GM19043 (cell line): ENCODE data around the gene SH3RF3.

Experiments
- ATAC-seq: cut with Tn5 transposase; IDR thresholded peaks from one replicate; pipeline ENCODE4 v1.9.1; 2021; ENCODE audit warnings: low read depth; ENCODE audit not compliant: unreplicated experiment

Gene SH3RF3

DNA sequence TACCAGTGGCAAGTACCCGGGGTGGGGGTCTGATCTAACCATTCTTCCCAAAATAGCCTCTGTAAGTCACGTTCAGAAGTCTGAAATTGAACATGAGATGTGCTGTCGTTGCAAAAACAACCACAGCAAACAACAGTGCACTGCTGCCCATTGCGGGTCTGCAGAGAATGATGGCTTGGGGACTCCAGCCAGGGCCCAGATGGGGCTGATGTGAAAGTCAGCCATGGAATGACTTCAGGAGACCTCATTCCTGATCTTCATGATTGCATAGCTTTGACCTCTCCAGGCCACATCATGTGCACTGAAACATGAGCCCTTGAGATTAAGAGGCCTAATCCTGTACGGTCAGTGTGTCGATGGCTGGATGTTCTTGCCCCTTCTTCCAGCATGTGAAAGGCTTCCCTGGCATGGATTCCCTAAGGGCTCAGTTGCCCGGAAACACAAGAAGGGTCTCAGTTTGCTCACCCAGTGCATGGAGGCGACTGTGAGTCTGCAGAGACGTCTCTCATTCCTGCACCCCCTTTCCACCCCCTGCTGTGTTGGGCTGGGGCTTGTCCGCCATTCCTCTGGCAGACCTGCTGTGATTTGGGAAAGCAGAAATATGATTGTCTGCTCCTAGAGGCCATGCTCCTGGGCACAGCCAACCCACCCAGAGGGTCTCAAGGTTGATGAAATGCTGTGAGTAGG lies 293.2 kb downstream of the SH3RF3 start:
- ATAC-seq, result no peak

- ATAC-seq, result no peak
Observed at GRCh38 chr2:109422758-109423500, 293.9 kb downstream of the SH3RF3 start.

DNA sequence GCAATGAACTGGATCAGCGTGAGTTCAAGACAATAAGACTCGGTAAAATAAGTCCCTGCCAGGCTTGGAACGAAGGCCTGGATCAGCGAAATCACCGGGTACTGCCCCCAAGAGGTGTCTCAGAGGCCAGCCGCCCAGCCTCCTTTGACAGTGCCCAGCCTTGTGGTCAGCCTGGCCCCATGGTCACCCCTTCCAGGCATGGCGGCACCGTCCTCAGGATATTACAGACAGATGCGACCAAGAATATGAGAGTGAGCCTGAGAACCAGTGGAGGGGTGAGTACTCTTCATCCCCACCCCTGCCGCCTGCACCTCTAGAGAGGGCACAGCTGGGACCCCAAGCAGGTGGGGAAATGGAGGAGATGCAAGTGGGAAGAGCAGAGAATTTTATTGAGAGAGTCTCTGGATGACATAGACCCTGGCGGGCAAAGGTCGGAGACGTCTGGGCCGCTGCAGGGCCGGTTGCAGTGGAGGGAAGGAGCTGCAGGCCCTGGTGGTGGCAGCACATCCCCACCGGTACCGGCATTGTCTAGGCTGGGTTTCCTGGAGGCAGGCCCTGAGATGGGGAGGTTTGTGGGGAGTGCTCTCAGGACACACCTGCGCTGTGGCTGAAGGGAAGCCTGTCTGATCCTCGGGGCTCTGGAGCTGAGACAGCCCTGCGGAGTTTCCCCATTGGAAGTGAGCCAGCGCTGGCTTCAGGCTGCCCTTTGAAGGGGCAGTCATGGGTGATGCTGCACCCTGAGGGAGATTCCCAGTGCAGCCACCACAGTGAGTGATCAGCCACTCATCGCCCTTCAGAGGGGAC lies 294.8 kb downstream of the SH3RF3 start:
- no peak for ATAC-seq

GRCh38 chr2:109425411-109425810 lies 296.4 kb downstream of the SH3RF3 start:
- no peak for ATAC-seq

DNA sequence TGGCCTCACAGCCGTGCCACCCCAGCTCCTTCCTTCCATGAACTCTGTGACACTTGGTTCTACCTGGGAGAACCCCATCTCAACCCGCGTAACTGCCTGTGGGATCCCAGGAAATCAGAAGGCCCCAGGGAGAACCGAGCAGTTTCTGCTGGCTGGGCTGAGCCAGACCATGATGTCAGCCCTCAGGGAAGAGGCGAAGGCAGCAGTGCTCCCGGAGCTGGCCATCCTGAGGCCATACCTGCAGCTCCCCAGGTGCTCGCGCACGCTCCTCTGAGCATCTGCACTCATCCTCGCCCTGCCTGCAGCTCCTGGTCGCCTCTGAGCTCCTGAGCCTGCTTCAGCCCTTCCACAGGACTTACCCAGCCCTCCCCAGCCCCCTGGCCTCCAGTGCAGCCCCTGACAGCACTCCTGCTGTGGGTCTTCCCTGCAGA lies 298.7 kb downstream of the SH3RF3 start:
- ATAC-seq, result no peak

- no peak for ATAC-seq
Observed at GRCh38 chr2:109428281-109428680, 299.3 kb downstream of the SH3RF3 start.

DNA sequence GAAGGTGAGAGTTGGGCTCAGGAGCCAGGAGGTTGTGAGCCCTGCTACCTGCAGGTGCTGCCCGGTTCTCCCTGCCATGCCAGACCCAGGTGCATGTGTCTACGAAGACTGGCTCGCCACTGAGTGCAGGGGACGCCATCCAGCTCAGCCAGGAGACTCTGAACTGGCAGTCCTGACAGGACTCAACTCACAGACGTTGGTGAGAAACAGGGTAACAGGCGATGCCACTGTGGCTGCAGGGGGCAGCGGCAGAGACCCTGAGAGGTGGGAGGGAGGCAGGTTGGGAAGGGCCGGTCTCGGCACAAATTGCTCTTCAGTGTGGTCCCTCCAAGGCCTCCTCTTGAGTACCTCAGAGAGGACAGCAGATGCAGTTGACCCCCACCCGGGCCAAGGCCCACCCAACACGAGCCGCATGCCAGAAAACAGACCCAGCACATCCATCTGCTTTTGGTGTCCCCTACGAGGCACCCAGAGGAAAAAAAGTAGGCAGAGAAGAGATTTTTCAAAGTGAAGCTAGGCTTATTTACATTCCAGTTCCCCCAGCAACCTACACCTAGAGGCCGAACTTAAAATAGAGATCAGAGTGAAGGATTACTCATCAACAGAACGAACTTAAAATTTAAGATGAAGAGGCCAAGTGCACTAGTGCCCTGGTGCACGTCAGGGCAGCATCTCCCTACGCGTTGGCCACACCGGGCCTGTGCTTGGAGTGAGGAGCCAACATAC lies 300.0 kb downstream of the SH3RF3 start:
- no peak for ATAC-seq

- ATAC-seq, result no peak
Observed at GRCh38 chr2:109429567-109430328, 300.7 kb downstream of the SH3RF3 start.

- no peak for ATAC-seq
Observed at GRCh38 chr2:109430329-109430636, 301.3 kb downstream of the SH3RF3 start.

DNA sequence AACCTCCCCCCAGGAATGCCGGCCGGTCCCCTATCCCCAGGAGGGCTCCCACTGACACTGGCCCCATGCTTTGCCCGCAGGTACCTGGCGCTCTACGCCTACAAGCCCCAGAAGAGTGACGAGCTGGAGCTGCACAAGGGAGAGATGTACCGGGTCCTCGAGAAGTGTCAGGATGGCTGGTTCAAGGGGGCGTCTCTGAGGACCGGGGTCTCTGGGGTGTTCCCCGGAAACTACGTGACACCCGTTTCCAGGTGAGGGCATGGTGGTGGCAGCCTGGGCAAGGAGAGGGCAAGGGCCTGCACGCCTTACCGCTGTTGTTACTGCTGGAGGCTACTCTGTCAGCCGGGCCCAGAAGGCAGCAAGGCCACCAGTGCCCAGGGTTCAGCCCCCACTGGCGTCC lies 303.4 kb downstream of the SH3RF3 start:
- ATAC-seq, result no peak

GRCh38 chr2:109433486-109433885 lies 304.5 kb downstream of the SH3RF3 start:
- no peak for ATAC-seq

DNA sequence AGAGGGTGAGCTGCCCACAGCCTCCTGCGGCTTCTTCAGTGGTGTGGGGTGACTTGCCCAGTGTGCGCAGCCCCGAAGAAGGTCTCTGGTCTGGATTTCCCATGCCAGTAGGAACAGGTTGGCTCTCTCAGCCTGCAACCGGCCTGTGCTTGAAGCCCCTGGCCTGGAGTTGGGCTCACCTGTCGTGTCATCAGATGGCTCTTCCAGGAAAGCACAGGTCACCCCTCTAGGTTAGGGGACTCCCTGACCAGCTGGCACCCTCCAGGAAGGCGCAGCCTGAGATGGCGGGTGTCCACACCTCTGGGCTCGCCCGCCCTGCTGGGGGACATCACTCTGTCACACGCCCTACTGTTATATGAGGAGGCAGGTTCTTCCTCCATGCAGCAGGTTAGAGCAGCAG lies 304.9 kb downstream of the SH3RF3 start:
- ATAC-seq, result no peak

- no peak for ATAC-seq
Observed at GRCh38 chr2:109434351-109434750, 305.3 kb downstream of the SH3RF3 start.

DNA sequence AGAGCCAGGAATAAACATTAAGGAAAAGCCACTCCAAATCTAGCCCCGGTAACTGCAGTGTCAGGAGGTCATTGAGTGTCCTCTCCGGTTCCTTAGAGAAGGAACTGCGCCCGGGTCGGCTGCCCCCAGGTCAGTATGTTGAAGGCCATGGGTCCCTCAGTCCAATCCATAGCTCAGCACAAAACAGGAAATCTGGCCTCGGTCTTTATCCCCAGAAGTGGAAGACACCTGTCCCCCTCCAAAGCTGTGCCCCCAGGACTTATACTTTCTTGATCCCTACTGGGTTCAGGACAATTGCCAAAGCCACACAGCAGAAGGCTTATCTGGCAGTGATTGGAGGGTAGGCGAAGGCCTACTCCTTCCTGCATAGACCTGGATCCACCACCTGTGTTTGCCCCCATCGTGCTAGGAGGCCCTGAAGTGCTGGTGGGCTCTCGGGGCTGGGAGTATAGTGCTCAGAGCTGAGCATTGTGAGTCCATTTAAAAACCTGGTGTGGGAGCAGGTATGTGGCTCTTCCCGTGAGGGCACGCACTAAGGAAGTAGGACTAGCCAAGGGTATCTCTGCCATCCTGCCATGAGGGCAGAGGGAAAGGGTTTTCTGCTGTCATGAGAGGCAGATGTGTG lies 306.2 kb downstream of the SH3RF3 start:
- ATAC-seq, result no peak

DNA sequence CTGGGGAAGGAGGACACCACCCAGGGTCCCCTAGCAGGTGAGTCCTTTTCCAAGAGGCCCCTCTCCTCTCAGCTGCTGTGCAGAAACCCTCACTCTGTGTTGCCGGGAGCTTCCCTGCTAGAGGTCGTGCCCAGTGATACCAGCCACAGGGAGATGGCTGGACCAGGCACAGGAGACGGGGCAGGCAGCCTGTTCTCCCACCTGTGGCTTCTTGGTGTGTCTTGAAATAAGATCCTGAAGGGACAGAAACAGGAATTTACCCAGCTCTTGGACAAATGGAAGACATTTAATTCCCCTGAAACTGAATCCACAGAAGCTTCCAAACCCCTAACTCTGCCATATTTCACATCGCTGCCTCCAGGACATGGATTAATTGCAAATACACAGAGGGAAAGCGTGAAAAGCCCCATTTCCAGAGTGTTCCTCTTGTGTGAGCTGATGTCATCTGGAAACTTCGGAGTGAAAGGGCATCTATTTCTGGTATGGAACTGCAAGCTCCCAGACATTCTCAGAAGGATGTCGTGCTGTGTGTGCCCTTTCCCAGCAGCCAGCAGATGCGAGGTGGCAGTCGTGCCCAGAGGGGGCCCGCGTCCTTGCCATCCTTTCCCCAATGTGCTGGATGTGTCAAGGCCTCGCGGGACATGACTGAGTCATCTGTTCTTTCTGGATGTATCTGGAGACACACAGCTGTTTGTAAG lies 307.0 kb downstream of the SH3RF3 start:
- no peak for ATAC-seq

GRCh38 chr2:109436610-109437225 lies 307.7 kb downstream of the SH3RF3 start:
- no peak for ATAC-seq

DNA sequence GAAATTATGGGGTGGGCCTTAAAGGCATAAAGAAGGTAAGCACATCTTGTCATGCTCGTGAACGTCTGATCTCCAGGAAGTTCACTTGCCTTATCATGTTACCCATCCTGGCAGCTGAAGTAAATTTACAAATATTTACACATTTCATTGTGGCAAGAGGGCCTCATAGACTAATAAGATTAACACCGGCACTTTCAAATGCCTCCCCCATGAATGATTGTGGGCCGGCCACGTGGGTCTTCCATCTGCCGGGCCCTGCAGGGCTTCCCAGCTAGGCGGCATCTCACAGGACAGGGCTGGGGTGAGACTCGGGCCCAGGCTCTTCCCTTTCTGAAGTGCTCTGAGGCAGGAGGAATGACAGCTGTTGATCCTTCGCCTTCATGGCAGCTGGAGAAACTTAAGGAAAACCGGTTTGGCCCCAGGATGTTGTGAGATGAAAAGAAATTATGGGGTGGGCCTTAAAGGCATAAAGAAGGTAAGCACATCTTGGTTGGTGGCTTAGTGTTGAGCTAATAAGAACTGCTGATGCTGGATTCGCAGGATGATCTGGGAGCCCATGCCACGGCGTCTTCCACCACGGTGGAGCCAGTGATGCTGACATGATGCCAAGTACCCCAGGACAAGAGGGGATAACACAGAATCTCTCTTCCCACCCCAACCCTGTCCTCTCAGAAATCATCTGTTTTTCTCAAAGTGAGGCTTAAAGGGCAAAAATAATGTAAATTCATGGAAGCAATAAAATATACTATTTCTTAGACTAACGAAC lies 308.5 kb downstream of the SH3RF3 start:
- ATAC-seq, result no peak

DNA sequence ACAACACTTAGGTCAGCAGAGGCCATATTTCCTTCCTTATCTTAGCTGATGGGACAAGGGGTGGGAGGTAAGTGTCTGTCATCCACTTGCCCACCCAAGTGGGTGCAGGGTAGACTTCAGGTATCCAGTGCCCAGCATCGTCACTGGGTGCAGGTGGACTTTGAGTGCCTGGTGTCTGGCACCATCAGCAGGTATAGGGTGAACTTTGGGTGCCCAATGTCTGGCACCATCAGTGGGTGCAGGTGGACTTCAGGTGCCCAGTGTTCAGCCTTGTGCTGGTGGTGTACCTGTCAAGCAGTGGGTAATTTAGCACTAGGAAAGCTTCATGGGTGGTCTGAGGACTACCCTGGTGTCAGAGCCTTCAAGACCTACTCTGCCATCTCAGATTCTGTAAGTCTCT lies 309.1 kb downstream of the SH3RF3 start:
- no peak for ATAC-seq
